HepG2 (cell line): Measurements from ENCODE around the gene FAM78A. TPM values are rescaled to one million over a fixed set of nuclear protein-coding genes. Genes with fewer than 3 reads are reported as not detected.

Experiments used
- ATAC-seq: fragments of 200-7000 bp; cut with Tn5 transposase; 3 replicates; pipeline ENCODE4 v1.9.1; 2020; ENCODE audit warnings: mild to moderate bottlenecking, moderate library complexity
- BruUV-seq: library from RNA; stranded (reverse); fragments of 400-500 nt; replicated peaks from 2 replicates; lab custom pipeline; 2021; lab: Mats Ljungman, UMichigan
- CTCF ChIA-PET: fragments of 300-600 bp; formaldehyde crosslinking; extraction: SDS; loops from one replicate; lab custom pipeline; 2021; ENCODE audit warnings: low total read pairs, inconsistent platforms, low intra/inter-chr PET ratio; lab: Yijun Ruan, JAX
- POLR2A ChIA-PET: fragments of 350-600 bp; sonication (Branson Sonifier 250); formaldehyde crosslinking; loops from one replicate; lab custom pipeline; 2020; ENCODE audit warnings: antibody characterized with exemption, inconsistent platforms; lab: Yijun Ruan, JAX
- DNase-seq: peaks from one replicate; pipeline ENCODE4 v3.0.0-alpha.2; 2015; ENCODE audit warnings: low spot score
- FAIRE-seq: peaks from 3 replicates; lab custom pipeline; 2011; peaks lifted over from hg19 to GRCh38; lab: Jason Lieb, UNC
- H2AFZ ChIP-seq: one replicate; pipeline ENCODE4 v1.6.1; 2011; ENCODE audit warnings: low read length, inconsistent platforms
- H3K27ac ChIP-seq: fragments of 300-600 bp; 3 replicates; pipeline ENCODE4 v1.8.0; 2011; ENCODE audit warnings: mixed run types, mild to moderate bottlenecking, mixed read lengths, low read length, inconsistent platforms; ENCODE audit not compliant: insufficient read depth; ENCODE audit errors: extremely low read length
- H3K27me3 ChIP-seq, 2 experiments: fragments of 200-600 bp in 1 of 2; 2 replicates in 1 of 2; 3 replicates in 1 of 2; pipeline versions ENCODE4 v1.6.0 to v1.8.0; 2011; ENCODE audit warnings: low read length in 2 of 2, mild to moderate bottlenecking in 2 of 2, moderate library complexity in 2 of 2, inconsistent platforms in 1 of 2; ENCODE audit not compliant: insufficient read depth in 2 of 2, control insufficient read depth in 1 of 2
- H3K36me3 ChIP-seq, 2 experiments: fragments of 200-600 bp in 1 of 2; replicated peaks in 1 of 2; 2 replicates in 1 of 2; 3 replicates in 1 of 2; pipeline versions ENCODE4 v1.5.1 to v1.8.0; 2011; ENCODE audit warnings: low read length in 2 of 2, inconsistent platforms in 1 of 2; ENCODE audit not compliant: insufficient read depth in 2 of 2, control insufficient read depth in 1 of 2
- H3K4me1 ChIP-seq: 2 replicates; pipeline ENCODE4 v1.5.1; 2012; ENCODE audit warnings: low read length, inconsistent platforms; ENCODE audit not compliant: insufficient read depth
- H3K4me2 ChIP-seq: 2 replicates; pipeline ENCODE4 v1.6.0; 2011; ENCODE audit warnings: low read depth, low read length, inconsistent platforms
- H3K4me3 ChIP-seq, 3 experiments: fragments of 200-600 bp in 1 of 3; sonication (generic), shearing (Covaris generic) in 1 of 3; replicated peaks in 1 of 3; 2 replicates each; pipeline ENCODE4 v1.5.1; 2011 to 2016; ENCODE audit warnings: low read length in 3 of 3, inconsistent platforms in 2 of 3, low read depth in 2 of 3, mild to moderate bottlenecking in 2 of 3, control low read depth in 1 of 3, mixed read lengths in 1 of 3; ENCODE audit not compliant: insufficient read depth in 1 of 3
- H3K79me2 ChIP-seq: one replicate; pipeline ENCODE4 v1.6.1; 2011; ENCODE audit warnings: low read length, inconsistent platforms; ENCODE audit not compliant: insufficient read depth
- H3K9ac ChIP-seq: 2 replicates; pipeline ENCODE4 v1.6.0; 2011; ENCODE audit warnings: mild to moderate bottlenecking, low read depth, low read length, inconsistent platforms; ENCODE audit not compliant: insufficient read depth
- H3K9me3 ChIP-seq: 2 replicates; pipeline ENCODE4 v1.5.1; 2012; ENCODE audit warnings: mild to moderate bottlenecking, low read length
- H4K20me1 ChIP-seq: 2 replicates; pipeline ENCODE4 v1.6.0; 2011; ENCODE audit warnings: inconsistent platforms, mild to moderate bottlenecking, low read length, moderate library complexity; ENCODE audit not compliant: insufficient read depth
- ATF6 ChIP-seq: sonication (generic); formaldehyde crosslinking; conservative IDR thresholded peaks from 2 replicates; pipeline ENCODE4 v1.4.0; 2020; ENCODE audit warnings: missing genetic modification reagents
- BRF2 ChIP-seq: sonication (generic); formaldehyde crosslinking; IDR thresholded peaks from 2 replicates; pipeline ENCODE4 v1.8.1; 2022; ENCODE audit warnings: mild to moderate bottlenecking, missing genetic modification reagents
- ETV5 ChIP-seq: IDR thresholded peaks from 2 replicates; pipeline ENCODE4 v1.6.1; 2018; ENCODE audit warnings: missing biosample characterization, missing genetic modification reagents, inconsistent platforms, borderline replicate concordance
- FOXA3 ChIP-seq: IDR thresholded peaks from 2 replicates; pipeline ENCODE4 v1.6.1; 2016; ENCODE audit warnings: missing genetic modification reagents, missing compliant biosample characterization
- GATA4 ChIP-seq: sonication (generic); IDR thresholded peaks from 2 replicates; pipeline ENCODE4 v1.6.1; 2016; ENCODE audit warnings: antibody characterized with exemption, low read depth, borderline replicate concordance
- HNF4G ChIP-seq, 2 experiments: sonication (generic) in 1 of 2; formaldehyde crosslinking in 1 of 2; IDR thresholded peaks; 2 replicates each; pipeline versions ENCODE4 v1.4.0 to v1.6.1; 2011 to 2020; ENCODE audit warnings: borderline replicate concordance in 2 of 2, low read depth in 2 of 2, mild to moderate bottlenecking in 2 of 2, low read length in 1 of 2, missing genetic modification reagents in 1 of 2, moderate library complexity in 1 of 2
- JDP2 ChIP-seq: sonication (generic); formaldehyde crosslinking; IDR thresholded peaks from 2 replicates; pipeline ENCODE4 v1.8.1; 2022; ENCODE audit warnings: missing genetic modification reagents, borderline replicate concordance
- MYPOP ChIP-seq: sonication (generic); formaldehyde crosslinking; IDR thresholded peaks from 2 replicates; pipeline ENCODE4 v1.8.1; 2023; ENCODE audit warnings: mild to moderate bottlenecking, moderate library complexity, missing genetic modification reagents
- NBN ChIP-seq: fragments of 450-650 bp; conservative IDR thresholded peaks from 2 replicates; pipeline ENCODE4 v1.6.1; 2017
- PAX8 ChIP-seq: sonication (generic); formaldehyde crosslinking; IDR thresholded peaks from 2 replicates; pipeline ENCODE4 v1.8.0; 2022; ENCODE audit warnings: mild to moderate bottlenecking, missing genetic modification reagents, borderline replicate concordance
- PITX1 ChIP-seq: sonication (generic); formaldehyde crosslinking; IDR thresholded peaks from 2 replicates; pipeline ENCODE4 v1.5.1; 2020; ENCODE audit warnings: mild to moderate bottlenecking, missing genetic modification reagents
- SIX4 ChIP-seq: sonication (generic); formaldehyde crosslinking; IDR thresholded peaks from 2 replicates; pipeline ENCODE4 v1.4.0; 2020; ENCODE audit warnings: missing genetic modification reagents
- TEAD2 ChIP-seq: sonication (generic); formaldehyde crosslinking; IDR thresholded peaks from 2 replicates; pipeline ENCODE4 v1.9.0; 2021; ENCODE audit warnings: missing genetic modification reagents
- UBTF ChIP-seq: sonication (generic); formaldehyde crosslinking; IDR thresholded peaks from 2 replicates; pipeline ENCODE4 v1.4.0; 2020; ENCODE audit warnings: mild to moderate bottlenecking, missing genetic modification reagents
- ZNF274 ChIP-seq: sonication (generic); formaldehyde crosslinking; IDR thresholded peaks from 2 replicates; pipeline ENCODE4 v1.5.1; 2020; ENCODE audit warnings: mild to moderate bottlenecking, missing genetic modification reagents
- ZNF343 ChIP-seq: sonication (generic); formaldehyde crosslinking; IDR thresholded peaks from 2 replicates; pipeline ENCODE4 v1.4.0; 2020; ENCODE audit warnings: mild to moderate bottlenecking, missing genetic modification reagents
- ZNF570 ChIP-seq: sonication (generic); formaldehyde crosslinking; IDR thresholded peaks from 2 replicates; pipeline ENCODE4 v1.4.0; 2020; ENCODE audit warnings: mild to moderate bottlenecking, missing genetic modification reagents, borderline replicate concordance
- ZNF784 ChIP-seq: sonication (generic); formaldehyde crosslinking; IDR thresholded peaks from 2 replicates; pipeline ENCODE4 v1.5.1; 2020; ENCODE audit warnings: missing genetic modification reagents, mild to moderate bottlenecking, borderline replicate concordance
- WGBS: methylation state at CpG from one replicate; pipeline ENCODE4 v1.1.6; 2017; ENCODE audit warnings: low lambda C conversion rate; 5-methylcytosine and 5-hydroxymethylcytosine counted together
- in situ Hi-C: cut with HindIII; loops from 2 replicates; pipeline ENCODE4 v1.10.0; 2017; ENCODE audit warnings: low pct_unique_long_range_greater_than_20kb; ENCODE audit not compliant: extremely low pct_ligation_motif_present
- intact Hi-C: fragments of 100-400 bp; cut with micrococcal nuclease; formaldehyde crosslinking; loops from one replicate; pipeline ENCODE4 v1.10.0; 2022; ENCODE audit not compliant: unreplicated experiment
- polyA plus RNA-seq, 8 experiments: library from polyadenylated mRNA; depleted of rRNA in 3 of 8; stranded (reverse) in 7 of 8; unstranded in 1 of 8; fragments of >200 nt; fragmentation: Illumina TruSeq in 4 of 8; extraction: Trizol in 4 of 8; gene quantifications; 2 replicates each; pipeline versions ENCODE4 v1.2.1 to v1.2.3, GENCODE V29; 2011 to 2016; ENCODE audit warnings: low read depth in 4 of 8, missing spikeins in 1 of 8, mixed read lengths in 1 of 8; ENCODE audit not compliant: insufficient read depth in 1 of 8
- total RNA-seq, 5 experiments: library from RNA; depleted of rRNA; stranded (reverse); fragments of >200 nt; fragmentation: Illumina TruSeq; extraction: Trizol; gene quantifications; 2 replicates each; pipeline ENCODE4 v1.2.3, GENCODE V29; 2016; ENCODE audit warnings: low read depth in 1 of 5

The FAM78A gene
- total and polyA plus RNA-seq, 2 of the 13 experiments (the other 11 are each of a cell fraction or from before 2014, with no cell fraction given) = 0.18 to 0.62 TPM

- Histone ChIP-seq H3K9me3 (no peaks in the 10 kb centered on the region), H3K79me2 (no peaks in the 10 kb centered on the region), H2AFZ (no peak overlapping the region), H3K9ac (no peak overlapping the region), H3K27ac (no peak overlapping the region), H3K27me3 (peaks cover 7 to 60% of the 10 kb centered on the region in 2 experiments; a peak in 4 of 5 replicates), H3K36me3 (no peaks in the 10 kb centered on the region), H4K20me1 (no peaks in the 10 kb centered on the region), H3K4me1 (peaks cover 13% of the 10 kb centered on the region), H3K4me2 (no peak overlapping the region), H3K4me3 (no peak overlapping the region)
- 45% methylated on average over 5 of the region's 11 CpGs for WGBS
- DNase-seq (no peak), FAIRE-seq (no peak), ATAC-seq (no peak)
- BruUV-seq = no TSS peak
- ChIA-PET POLR2A (no interaction called here), CTCF (no interaction called here)
- intact Hi-C loops (no loop called here), in situ Hi-C loops (no loop called here)
- TF ChIP-seq SIX4 (CRISPR knock-in tag) = no peak
- no peak for TF ChIP-seq ATF6
- no peak for TF ChIP-seq HNF4G (IDR thresholded peaks at IDR 0.05; ENCODE audit: borderline replicate concordance, low read depth, low read length)
- no peak for TF ChIP-seq HNF4G (CRISPR knock-in tag; IDR thresholded peaks at IDR 0.05; ENCODE audit: borderline replicate concordance, low read depth)
- no peak for TF ChIP-seq BRF2 (CRISPR knock-in tag)
- no peak for TF ChIP-seq PAX8 (CRISPR knock-in tag)
- TF ChIP-seq UBTF = no peak
- no peak for TF ChIP-seq JDP2 (CRISPR knock-in tag)
- no peak for TF ChIP-seq PITX1
- TF ChIP-seq GATA4 = no peak
- TF ChIP-seq TEAD2 (CRISPR knock-in tag) = no peak
- no peak for TF ChIP-seq ZNF570
- no peak for TF ChIP-seq ZNF343 (CRISPR knock-in tag)
- TF ChIP-seq ZNF274 (CRISPR knock-in tag) = no peak
- TF ChIP-seq ETV5 (CRISPR knock-in tag) = no peak
- no peak for TF ChIP-seq ZNF784 (CRISPR knock-in tag)
- TF ChIP-seq MYPOP (CRISPR knock-in tag) = no peak
- no peak for TF ChIP-seq NBN
- TF ChIP-seq FOXA3 (CRISPR knock-in tag) = no peak
Measured at GRCh38 chr9:131308452-131308851, 32.1 kb upstream of the FAM78A start.
